ENCODE results near the gene SMIM24.

GRCh38 chr19:3481241-3482090 is 1.1 kb upstream of the SMIM24 start:
- no peak for TF ChIP-seq CTCF (IDR thresholded peaks at IDR 0.05)
- no peak for TF ChIP-seq POLR2AphosphoS5 (IDR thresholded peaks at IDR 0.05)
- no peak for TF ChIP-seq POLR2A (IDR thresholded peaks at IDR 0.05)
- no peak for TF ChIP-seq EP300 (IDR thresholded peaks at IDR 0.05)
